ENCODE measurements around the gene CTPS1. TPM values are rescaled to one million over a fixed set of nuclear protein-coding genes. Genes with fewer than 3 reads are reported as not detected.

CTPS1 gene
- total RNA-seq, 1 donor from 2014 or later: 73.8 TPM

DNA sequence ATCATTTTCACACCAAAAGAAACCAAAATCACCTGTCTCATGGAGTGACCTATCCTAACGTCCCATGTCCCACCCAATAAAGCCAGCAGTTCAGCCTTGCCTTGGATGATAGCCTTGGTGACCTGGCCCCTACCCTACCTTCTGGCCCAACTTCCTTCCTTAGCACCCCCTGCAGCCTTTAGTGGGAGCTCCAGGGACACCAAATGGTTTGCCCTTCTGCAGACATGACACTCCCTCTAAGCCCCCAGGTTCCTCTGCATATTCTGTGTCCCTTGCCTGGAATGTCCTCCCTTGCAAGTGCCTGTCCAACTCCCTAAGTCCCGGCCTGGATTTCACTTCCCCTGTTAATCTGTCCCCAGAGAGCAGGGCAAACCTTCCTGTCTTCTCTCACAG lies 39.9 kb downstream of the CTPS1 start:
- no peak overlapping the region for H3K4me3 Mint-ChIP-seq
- Histone ChIP-seq H3K9ac (no peak overlapping the region), H3K9me3 (ENCODE audit: low read depth) (no peaks in the 10 kb centered on the region), H3K4me2 (no peak overlapping the region), H3K36me3 (no peaks in the 10 kb centered on the region), H4K20me1 (ENCODE audit: low read depth) (no peaks in the 10 kb centered on the region), H2AFZ (replicated peaks) (no peak overlapping the region), H3F3A (ENCODE audit: low read depth) (peaks cover 7% of the 10 kb centered on the region), H3K27ac (no peak overlapping the region), H3K27me3 (no peaks in the 10 kb centered on the region), H3K4me3 (no peak overlapping the region), H3K79me2 (ENCODE audit: low read depth) (no peaks in the 10 kb centered on the region), H3K4me1 (no peaks in the 10 kb centered on the region)
- H3K9me3 Mint-ChIP-seq: no peaks in the 10 kb centered on the region
- peaks cover 4% of the 10 kb centered on the region for H3K4me1 Mint-ChIP-seq
- no peak for DNase-seq (ENCODE audit: low spot score)
- H3K27ac Mint-ChIP-seq: peak overlapping the region; percentile 54
- H3K27me3 Mint-ChIP-seq (ENCODE audit: insufficient read depth, low read depth): peaks cover 7% of the 10 kb centered on the region
- TF ChIP-seq EZH2phosphoT487 (IDR thresholded peaks at IDR 0.05) (no peak), EZH2 (IDR thresholded peaks at IDR 0.05) (no peak)
- TF ChIP-seq, protein P1, sequence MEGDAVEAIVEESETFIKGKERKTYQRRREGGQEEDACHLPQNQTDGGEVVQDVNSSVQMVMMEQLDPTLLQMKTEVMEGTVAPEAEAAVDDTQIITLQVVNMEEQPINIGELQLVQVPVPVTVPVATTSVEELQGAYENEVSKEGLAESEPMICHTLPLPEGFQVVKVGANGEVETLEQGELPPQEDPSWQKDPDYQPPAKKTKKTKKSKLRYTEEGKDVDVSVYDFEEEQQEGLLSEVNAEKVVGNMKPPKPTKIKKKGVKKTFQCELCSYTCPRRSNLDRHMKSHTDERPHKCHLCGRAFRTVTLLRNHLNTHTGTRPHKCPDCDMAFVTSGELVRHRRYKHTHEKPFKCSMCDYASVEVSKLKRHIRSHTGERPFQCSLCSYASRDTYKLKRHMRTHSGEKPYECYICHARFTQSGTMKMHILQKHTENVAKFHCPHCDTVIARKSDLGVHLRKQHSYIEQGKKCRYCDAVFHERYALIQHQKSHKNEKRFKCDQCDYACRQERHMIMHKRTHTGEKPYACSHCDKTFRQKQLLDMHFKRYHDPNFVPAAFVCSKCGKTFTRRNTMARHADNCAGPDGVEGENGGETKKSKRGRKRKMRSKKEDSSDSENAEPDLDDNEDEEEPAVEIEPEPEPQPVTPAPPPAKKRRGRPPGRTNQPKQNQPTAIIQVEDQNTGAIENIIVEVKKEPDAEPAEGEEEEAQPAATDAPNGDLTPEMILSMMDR (IDR thresholded peaks at IDR 0.05): no peak
- H3K36me3 Mint-ChIP-seq: peaks cover 12% of the 10 kb centered on the region

DNA sequence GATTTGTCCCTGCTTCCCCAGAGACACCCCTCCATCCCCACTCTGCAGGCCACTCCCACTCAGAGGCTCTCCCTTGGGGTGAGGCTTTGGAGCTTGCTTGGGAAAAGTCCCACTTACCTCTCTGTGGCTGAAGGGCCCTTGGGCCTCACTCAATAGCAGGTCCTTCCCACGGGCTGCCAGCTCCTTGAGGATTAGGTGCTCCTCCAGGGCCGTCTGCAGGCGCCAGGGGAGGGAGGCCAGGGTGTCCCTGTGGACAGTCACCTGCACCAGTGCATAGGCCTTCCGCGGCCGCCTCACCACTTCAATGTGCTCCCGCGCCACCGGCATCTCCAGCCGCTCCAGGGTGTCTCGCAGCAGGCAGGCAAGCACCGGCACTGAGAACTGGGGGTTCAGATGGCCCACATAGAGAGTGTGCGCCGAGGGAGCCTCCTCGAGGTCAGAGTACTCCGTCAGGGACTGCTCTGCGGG lies 40.6 kb downstream of the CTPS1 start:
- no peak overlapping the region for H3K9ac ChIP-seq
- TF ChIP-seq EZH2 (IDR thresholded peaks at IDR 0.05): no peak
- TF ChIP-seq, protein P1 (IDR thresholded peaks at IDR 0.05): no peak
- no peak for TF ChIP-seq EZH2phosphoT487 (IDR thresholded peaks at IDR 0.05)
- H3K27ac Mint-ChIP-seq: no peak overlapping the region
- H3K27me3 Mint-ChIP-seq (ENCODE audit: insufficient read depth, low read depth): peaks cover 7% of the 10 kb centered on the region
- no peaks in the 10 kb centered on the region for H3K27me3 ChIP-seq
- H3K79me2 ChIP-seq (ENCODE audit: low read depth): no peaks in the 10 kb centered on the region
- no peaks in the 10 kb centered on the region for H3K9me3 Mint-ChIP-seq
- no peak overlapping the region for H3K4me3 ChIP-seq
- no peak overlapping the region for H3K4me3 Mint-ChIP-seq
- no peaks in the 10 kb centered on the region for H3K9me3 ChIP-seq (ENCODE audit: low read depth)
- no peak for DNase-seq (ENCODE audit: low spot score)
- H3F3A ChIP-seq (ENCODE audit: low read depth): peaks cover 12% of the 10 kb centered on the region
- H3K4me2 ChIP-seq: no peak overlapping the region
- H3K4me1 ChIP-seq: peaks cover 3% of the 10 kb centered on the region
- H2AFZ ChIP-seq (replicated peaks): no peak overlapping the region
- peaks cover 15% of the 10 kb centered on the region for H3K36me3 Mint-ChIP-seq
- H4K20me1 ChIP-seq (ENCODE audit: low read depth): peaks cover 2% of the 10 kb centered on the region
- peaks cover 12% of the 10 kb centered on the region for H3K4me1 Mint-ChIP-seq
- no peak overlapping the region for H3K27ac ChIP-seq
- no peaks in the 10 kb centered on the region for H3K36me3 ChIP-seq

DNA sequence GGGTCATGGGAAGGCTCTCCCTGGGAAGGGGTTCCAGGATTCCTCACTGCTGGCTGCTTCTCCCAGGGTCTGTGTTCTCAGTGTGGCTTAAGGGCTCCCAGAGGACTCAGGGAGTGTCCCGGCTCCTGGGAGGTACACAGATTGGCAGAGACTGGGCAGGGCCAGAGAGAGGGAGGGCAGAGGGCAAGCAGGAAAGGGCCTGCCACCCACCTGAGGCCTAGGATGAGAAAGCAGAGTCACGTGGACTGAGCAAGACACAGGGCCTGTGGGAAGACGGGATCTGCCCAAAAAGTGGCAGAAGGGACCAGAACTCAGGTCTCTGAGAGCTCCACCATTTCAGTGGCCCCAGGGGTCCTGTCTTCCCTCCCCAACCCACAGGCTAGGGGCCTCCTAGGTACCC lies 41.2 kb downstream of the CTPS1 start:
- no peak overlapping the region for H3K9ac ChIP-seq
- peaks cover 15% of the 10 kb centered on the region for H3K4me1 Mint-ChIP-seq
- peaks cover 7% of the 10 kb centered on the region for H3K27me3 Mint-ChIP-seq (ENCODE audit: insufficient read depth, low read depth)
- no peak overlapping the region for H3K27ac ChIP-seq
- H3K4me3 ChIP-seq: no peak overlapping the region
- no peak overlapping the region for H2AFZ ChIP-seq (replicated peaks)
- H3K9me3 ChIP-seq (ENCODE audit: low read depth): no peaks in the 10 kb centered on the region
- no peak for DNase-seq (ENCODE audit: low spot score)
- H3F3A ChIP-seq (ENCODE audit: low read depth): peaks cover 14% of the 10 kb centered on the region
- no peaks in the 10 kb centered on the region for H3K27me3 ChIP-seq
- H3K9me3 Mint-ChIP-seq: no peaks in the 10 kb centered on the region
- TF ChIP-seq EZH2phosphoT487 (IDR thresholded peaks at IDR 0.05) (no peak), EZH2 (IDR thresholded peaks at IDR 0.05) (no peak)
- TF ChIP-seq, protein P1 (IDR thresholded peaks at IDR 0.05): no peak
- no peak overlapping the region for H3K4me2 ChIP-seq
- H3K4me3 Mint-ChIP-seq: no peak overlapping the region
- peaks cover 15% of the 10 kb centered on the region for H3K36me3 Mint-ChIP-seq
- peaks cover 5% of the 10 kb centered on the region for H3K4me1 ChIP-seq
- H4K20me1 ChIP-seq (ENCODE audit: low read depth): peaks cover 6% of the 10 kb centered on the region
- no peaks in the 10 kb centered on the region for H3K79me2 ChIP-seq (ENCODE audit: low read depth)
- no peak overlapping the region for H3K27ac Mint-ChIP-seq
- no peaks in the 10 kb centered on the region for H3K36me3 ChIP-seq

Data from neural progenitor cell (in vitro differentiated cells).